Natural killer cell (primary cell): ENCODE data around the gene CAMTA2. TPM values are rescaled to one million over a fixed set of nuclear protein-coding genes. Genes with fewer than 3 reads are reported as not detected.

Source experiments
- ATAC-seq, 3 donors: fragments of 150-1000 bp in 2 of 3; fragments of 200-7000 bp in 1 of 3; cut with Tn5 transposase; 1 replicate in 1 of 3; 2 replicates in 2 of 3; pipeline ENCODE4 v1.10.0; 2021; ENCODE audit warnings: mild to moderate bottlenecking in 2 of 3, moderate library complexity in 2 of 3
- DNase-seq, 2 donors: peaks; one replicate each; pipeline versions ENCODE4 v3.0.0 to v3.0.0-alpha.2; 2013 to 2021; ENCODE audit warnings: mixed read lengths in 1 of 2
- H3K27ac ChIP-seq: one replicate; pipeline ENCODE4 v1.5.1; 2013; ENCODE audit warnings: mild to moderate bottlenecking, low read length
- H3K27me3 ChIP-seq: one replicate; pipeline ENCODE4 v1.6.1; 2013; ENCODE audit warnings: low read length; ENCODE audit not compliant: control insufficient read depth, insufficient read depth
- H3K36me3 ChIP-seq: one replicate; pipeline ENCODE4 v1.6.1; 2013; ENCODE audit warnings: low read length; ENCODE audit not compliant: control insufficient read depth, insufficient read depth
- H3K4me1 ChIP-seq: one replicate; pipeline ENCODE4 v1.6.1; 2013; ENCODE audit warnings: low read length; ENCODE audit not compliant: control insufficient read depth, insufficient read depth
- H3K4me3 ChIP-seq: one replicate; pipeline ENCODE4 v1.5.1; 2013; ENCODE audit warnings: low read length
- H3K9me3 ChIP-seq: one replicate; pipeline ENCODE4 v1.6.1; 2013; ENCODE audit warnings: low read length; ENCODE audit not compliant: control insufficient read depth, insufficient read depth
- H3K27ac Mint-ChIP-seq, 2 donors: one replicate each; pipeline ENCODE4 v1.8.0; 2022; ENCODE audit warnings: mild to moderate bottlenecking in 2 of 2, mixed read lengths in 2 of 2, moderate library complexity in 1 of 2
- H3K27me3 Mint-ChIP-seq, 2 donors: one replicate each; pipeline ENCODE4 v1.8.0; 2022; ENCODE audit warnings: low read depth in 2 of 2, mixed read lengths in 2 of 2
- H3K36me3 Mint-ChIP-seq: one replicate; pipeline ENCODE4 v1.8.0; 2022; ENCODE audit warnings: mixed read lengths
- H3K4me1 Mint-ChIP-seq, 2 donors: one replicate each; pipeline ENCODE4 v1.8.0; 2022; ENCODE audit warnings: mixed read lengths in 2 of 2
- H3K4me3 Mint-ChIP-seq: one replicate; pipeline ENCODE4 v1.8.0; 2022; ENCODE audit warnings: mild to moderate bottlenecking, moderate library complexity, mixed read lengths
- H3K9me3 Mint-ChIP-seq, 2 donors: one replicate each; pipeline ENCODE4 v1.8.0; 2022; ENCODE audit warnings: mixed read lengths in 2 of 2
- WGBS: methylation state at CpG from one replicate; pipeline ENCODE4 v1.1.7; 2013; ENCODE audit warnings: missing lambda C conversion rate; ENCODE audit not compliant: insufficient coverage; 5-methylcytosine and 5-hydroxymethylcytosine counted together
- intact Hi-C: fragments of 100-400 bp; cut with micrococcal nuclease; formaldehyde crosslinking; loops from one replicate; pipeline ENCODE4 v1.14.2; 2022
- total RNA-seq, 4 donors: library from RNA; stranded (reverse); fragments of 120-200 nt in 1 of 4; gene quantifications; one replicate each; pipeline versions ENCODE4 v1.2.3 to v1.2.4, GENCODE V29; 2013 to 2022
- TF ChIP-seq, protein P1 (sequence below): fragments of 200-600 bp; IDR thresholded peaks from one replicate; pipeline ENCODE4 v1.8.0; 2022; ENCODE audit warnings: antibody characterized with exemption

The CAMTA2 gene
- total RNA-seq, 3 donors from 2014 or later (not counting 1 experiment from before 2014, with no cell fraction given) = 56.2 to 69.5 (median 69.4) TPM

GRCh38 chr17:4998732-4999429, 11.4 kb upstream of the CAMTA2 start:
- Mint-ChIP-seq H3K36me3 (no peaks in the 10 kb centered on the region), H3K9me3 (no peaks in the 10 kb centered on the region), H3K4me3 (peak overlapping the region; percentile 89), H3K4me1 (peaks cover 18 to 38% of the 10 kb centered on the region in 2 donors), H3K27me3 (peaks cover 0 to 4% of the 10 kb centered on the region in 2 donors), H3K27ac (peak overlapping the region in 1 of 2 donors; percentile 86)
- H3K4me3 ChIP-seq = peak overlapping the region; percentile 67
- no peaks in the 10 kb centered on the region for H3K27me3 ChIP-seq
- peaks cover 21% of the 10 kb centered on the region for H3K4me1 ChIP-seq
- intact Hi-C loops = no loop called here
- no peaks in the 10 kb centered on the region for H3K9me3 ChIP-seq
- H3K36me3 ChIP-seq = peaks cover 9% of the 10 kb centered on the region
- no peak overlapping the region for H3K27ac ChIP-seq
- DNase-seq = peak in 1 of 2 donors; percentile 57
- WGBS = 62% methylated on average over 13 of the region's 14 CpGs
- TF ChIP-seq, protein P1, sequence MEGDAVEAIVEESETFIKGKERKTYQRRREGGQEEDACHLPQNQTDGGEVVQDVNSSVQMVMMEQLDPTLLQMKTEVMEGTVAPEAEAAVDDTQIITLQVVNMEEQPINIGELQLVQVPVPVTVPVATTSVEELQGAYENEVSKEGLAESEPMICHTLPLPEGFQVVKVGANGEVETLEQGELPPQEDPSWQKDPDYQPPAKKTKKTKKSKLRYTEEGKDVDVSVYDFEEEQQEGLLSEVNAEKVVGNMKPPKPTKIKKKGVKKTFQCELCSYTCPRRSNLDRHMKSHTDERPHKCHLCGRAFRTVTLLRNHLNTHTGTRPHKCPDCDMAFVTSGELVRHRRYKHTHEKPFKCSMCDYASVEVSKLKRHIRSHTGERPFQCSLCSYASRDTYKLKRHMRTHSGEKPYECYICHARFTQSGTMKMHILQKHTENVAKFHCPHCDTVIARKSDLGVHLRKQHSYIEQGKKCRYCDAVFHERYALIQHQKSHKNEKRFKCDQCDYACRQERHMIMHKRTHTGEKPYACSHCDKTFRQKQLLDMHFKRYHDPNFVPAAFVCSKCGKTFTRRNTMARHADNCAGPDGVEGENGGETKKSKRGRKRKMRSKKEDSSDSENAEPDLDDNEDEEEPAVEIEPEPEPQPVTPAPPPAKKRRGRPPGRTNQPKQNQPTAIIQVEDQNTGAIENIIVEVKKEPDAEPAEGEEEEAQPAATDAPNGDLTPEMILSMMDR = no peak
- ATAC-seq = no peak

GRCh38 chr17:4998027-4998731, 10.7 kb upstream of the CAMTA2 start:
- Histone ChIP-seq H3K27me3 (no peaks in the 10 kb centered on the region), H3K36me3 (peaks cover 2% of the 10 kb centered on the region), H3K4me1 (peaks cover 21% of the 10 kb centered on the region), H3K9me3 (no peaks in the 10 kb centered on the region), H3K27ac (no peak overlapping the region), H3K4me3 (peak overlapping the region; percentile 67)
- H3K9me3 Mint-ChIP-seq = no peaks in the 10 kb centered on the region
- ATAC-seq (no peak), DNase-seq (peak in 1 of 2 donors; percentile 26)
- intact Hi-C loops = no loop called here
- peaks cover 18 to 38% of the 10 kb centered on the region in 2 donors for H3K4me1 Mint-ChIP-seq
- WGBS = 3% methylated on average over 55 of the region's 55 CpGs
- TF ChIP-seq, protein P1 = no peak
- H3K27ac Mint-ChIP-seq = peak overlapping the region in 1 of 2 donors; percentile 86
- peak overlapping the region; percentile 89 for H3K4me3 Mint-ChIP-seq
- peaks cover 0 to 4% of the 10 kb centered on the region in 2 donors for H3K27me3 Mint-ChIP-seq
- H3K36me3 Mint-ChIP-seq = no peaks in the 10 kb centered on the region

- peak within 1 kb of the TSS; percentile 56 to 86 for H3K27ac Mint-ChIP-seq
- peak within 1 kb of the TSS; percentile 77 for H3K27ac ChIP-seq
- TF ChIP-seq, protein P1 = no peak
- peaks cover 18 to 38% of the 10 kb centered on the region in 2 donors for H3K4me1 Mint-ChIP-seq
- no peaks in the 10 kb centered on the region for H3K36me3 Mint-ChIP-seq
- peaks cover 2% of the 10 kb centered on the region for H3K36me3 ChIP-seq
- WGBS = under 1% methylated on average over 93 of the region's 93 CpGs
- DNase-seq (peak; percentile 90 to 96), ATAC-seq (peak; percentile 96 to 98 (median 97))
- H3K4me1 ChIP-seq = peaks cover 21% of the 10 kb centered on the region
- H3K4me3 ChIP-seq = peak within 1 kb of the TSS; percentile 67
- H3K9me3 Mint-ChIP-seq = no peaks in the 10 kb centered on the region
- H3K9me3 ChIP-seq = no peaks in the 10 kb centered on the region
- H3K27me3 Mint-ChIP-seq = peaks cover 0 to 4% of the 10 kb centered on the region in 2 donors
- intact Hi-C loops = no loop called here
- H3K4me3 Mint-ChIP-seq = peak within 1 kb of the TSS; percentile 89
- H3K27me3 ChIP-seq = no peaks in the 10 kb centered on the region
These were observed 10.0 kb upstream of the CAMTA2 start, which contains the start of the genes INCA1 and KIF1C for GRCh38 chr17:4997302-4998026. TSS of gene INCA1 (minus strand) at chr17:4997522. CDS start at chr17:4994437, 3,085 bp downstream. TSS of gene KIF1C (plus strand) at chr17:4997950. CDS start at chr17:5000247, 2,297 bp downstream.
